Endodermal cell (in vitro differentiated cells): ENCODE measurements around the gene ILDR1. TPM values are rescaled to one million over a fixed set of nuclear protein-coding genes. Genes with fewer than 3 reads are reported as not detected.
"Not testable (repeated sequence)": the region's sequence is repeated elsewhere in the genome, so short reads cannot be mapped to it uniquely, and the experiment has no call there.

ENCODE experiments used
- DNase-seq: peaks from one replicate; pipeline ENCODE4 v3.0.0-alpha.2; 2017
- H3K27ac ChIP-seq: 2 replicates; pipeline ENCODE4 v1.5.1; 2013; ENCODE audit warnings: mild to moderate bottlenecking, low read depth, low read length, moderate library complexity
- H3K27me3 ChIP-seq: 2 replicates; pipeline ENCODE4 v1.6.1; 2013; ENCODE audit warnings: mild to moderate bottlenecking, low read length, moderate library complexity; ENCODE audit not compliant: insufficient read depth, control insufficient read depth, poor library complexity, severe bottlenecking
- H3K36me3 ChIP-seq: 2 replicates; pipeline ENCODE4 v1.7.0; 2013; ENCODE audit warnings: mild to moderate bottlenecking, low read length, moderate library complexity; ENCODE audit not compliant: control insufficient read depth, insufficient read depth
- H3K4me1 ChIP-seq: one replicate; pipeline ENCODE4 v1.7.0; 2013; ENCODE audit warnings: low read length; ENCODE audit not compliant: control insufficient read depth, insufficient read depth
- H3K4me3 ChIP-seq: 2 replicates; pipeline ENCODE4 v1.5.1; 2013; ENCODE audit warnings: mild to moderate bottlenecking, low read length, moderate library complexity
- H3K9ac ChIP-seq: 2 replicates; pipeline ENCODE4 v1.6.1; 2013; ENCODE audit warnings: mild to moderate bottlenecking, low read length, moderate library complexity; ENCODE audit not compliant: poor library complexity, severe bottlenecking; ENCODE audit errors: extremely low read depth
- H3K9me3 ChIP-seq: 2 replicates; pipeline ENCODE4 v1.6.1; 2013; ENCODE audit warnings: mild to moderate bottlenecking, low read length, moderate library complexity; ENCODE audit not compliant: control insufficient read depth
- H3K27ac Mint-ChIP-seq: 2 replicates; pipeline ENCODE4 v1.8.0; 2020; ENCODE audit warnings: mixed read lengths
- H3K27me3 Mint-ChIP-seq: 2 replicates; pipeline ENCODE4 v1.8.0; 2021; ENCODE audit warnings: mild to moderate bottlenecking, mixed read lengths; ENCODE audit not compliant: insufficient read depth
- H3K36me3 Mint-ChIP-seq: 2 replicates; pipeline ENCODE4 v1.8.0; 2020; ENCODE audit warnings: low read depth, mixed read lengths
- H3K4me1 Mint-ChIP-seq: 2 replicates; pipeline ENCODE4 v1.8.0; 2020; ENCODE audit warnings: mixed read lengths
- H3K4me3 Mint-ChIP-seq: 2 replicates; pipeline ENCODE4 v1.8.0; 2020; ENCODE audit warnings: mild to moderate bottlenecking, moderate library complexity, mixed read lengths
- H3K9me3 Mint-ChIP-seq: 2 replicates; pipeline ENCODE4 v1.8.0; 2020; ENCODE audit warnings: mild to moderate bottlenecking, mixed read lengths
- CTCF ChIP-seq: fragments of 200-600 bp; sonication (generic); conservative IDR thresholded peaks from 2 replicates; pipeline ENCODE4 v1.5.0; 2021; ENCODE audit warnings: antibody characterized with exemption, mild to moderate bottlenecking
- WGBS, 2 experiments: methylation state at CpG; one replicate each; pipeline versions ENCODE4 v1.1.5 to v1.1.7; 2013; ENCODE audit warnings: missing lambda C conversion rate in 2 of 2, mixed read lengths in 1 of 2; ENCODE audit not compliant: insufficient coverage in 1 of 2, insufficient read length in 1 of 2; 5-methylcytosine and 5-hydroxymethylcytosine counted together
- total RNA-seq, 2 donors: library from RNA; stranded (reverse); fragmentation: NEBNext Ultra II Directional in 1 of 2; extraction: Animal tissue kit (Norgen Biotek cat#: 25700) in 1 of 2; gene quantifications; 2 replicates in 1 of 2; 3 replicates in 1 of 2; pipeline ENCODE4 v1.2.1, GENCODE V29; 2021

The ILDR1 gene
- total RNA-seq, 2 donors from 2014 or later = 2.0 to 3.6 TPM

- Histone ChIP-seq H3K4me3 (no peak within 1 kb of the TSS), H3K36me3 (no peaks in the 10 kb centered on the region), H3K4me1 (peaks cover 3% of the 10 kb centered on the region), H3K9me3 (no peaks in the 10 kb centered on the region), H3K9ac (no peak within 1 kb of the TSS), H3K27ac (no peak within 1 kb of the TSS), H3K27me3 (no peaks in the 10 kb centered on the region)
- H3K4me1 Mint-ChIP-seq = peaks cover 13% of the 10 kb centered on the region
- no peaks in the 10 kb centered on the region for H3K27me3 Mint-ChIP-seq
- no peak for TF ChIP-seq CTCF
- no peaks in the 10 kb centered on the region for H3K36me3 Mint-ChIP-seq
- no peak within 1 kb of the TSS for H3K4me3 Mint-ChIP-seq
- no peaks in the 10 kb centered on the region for H3K9me3 Mint-ChIP-seq
- 63 to 76% methylated on average over 3 of the region's 3 CpGs for WGBS, 2 experiments
- H3K27ac Mint-ChIP-seq = no peak within 1 kb of the TSS
- no peak for DNase-seq
These were observed 33.2 kb upstream of the ILDR1 start, which contains the start of gene CD86 for GRCh38 chr3:122055215-122055614. Gene CD86, plus strand, starts transcription at chr3:122055362. Its CDS starts 128 bp downstream, at chr3:122055490.

GRCh38 chr3:122052968-122053367, 30.9 kb upstream of the ILDR1 start:
- H3K36me3 Mint-ChIP-seq = no peaks in the 10 kb centered on the region
- no peak for TF ChIP-seq CTCF

GRCh38 chr3:122047773-122048172, 25.7 kb upstream of the ILDR1 start:
- not testable (repeated sequence) for H3K9me3 ChIP-seq, H3K4me1 ChIP-seq, H3K27me3 ChIP-seq, H3K27me3 Mint-ChIP-seq, H3K36me3 Mint-ChIP-seq, H3K27ac Mint-ChIP-seq, H3K36me3 ChIP-seq, H3K9me3 Mint-ChIP-seq, H3K27ac ChIP-seq, H3K4me3 ChIP-seq, H3K9ac ChIP-seq, DNase-seq, H3K4me1 Mint-ChIP-seq, H3K4me3 Mint-ChIP-seq
- 96% methylated on average over 11 of the region's 11 CpGs; no CpG with 5 or more reads in 1 of the 2 experiments for WGBS, 2 experiments

More at GRCh38 chr3:122052968-122053367, 30.9 kb upstream of the ILDR1 start:
- Histone ChIP-seq H3K27me3 (no peaks in the 10 kb centered on the region), H3K4me1 (peaks cover 3% of the 10 kb centered on the region), H3K9ac (no peak overlapping the region), H3K9me3 (no peaks in the 10 kb centered on the region), H3K4me3 (no peak overlapping the region), H3K27ac (no peak overlapping the region), H3K36me3 (no peaks in the 10 kb centered on the region)
- H3K4me1 Mint-ChIP-seq = peaks cover 13% of the 10 kb centered on the region
- no peak overlapping the region for H3K27ac Mint-ChIP-seq
- 91 to 95% methylated on average over 3 of the region's 3 CpGs for WGBS, 2 experiments
- no peak for DNase-seq
- no peaks in the 10 kb centered on the region for H3K27me3 Mint-ChIP-seq
- H3K9me3 Mint-ChIP-seq = peaks cover 1% of the 10 kb centered on the region
- H3K4me3 Mint-ChIP-seq = no peak overlapping the region

- H3K27ac ChIP-seq, H3K9ac ChIP-seq, H3K36me3 Mint-ChIP-seq, H3K27me3 Mint-ChIP-seq, H3K4me3 ChIP-seq, H3K4me1 ChIP-seq, H3K36me3 ChIP-seq, H3K9me3 Mint-ChIP-seq, H3K27me3 ChIP-seq, H3K27ac Mint-ChIP-seq, DNase-seq, H3K4me1 Mint-ChIP-seq, H3K4me3 Mint-ChIP-seq, H3K9me3 ChIP-seq: not testable (repeated sequence)
- 58% methylated on average over 4 of the region's 16 CpGs; no CpG with 5 or more reads in 1 of the 2 experiments for WGBS, 2 experiments
These were observed 25.2 kb upstream of the ILDR1 start for GRCh38 chr3:122047296-122047695.
